ENCODE results near the gene SERPINE3. TPM values are rescaled to one million over a fixed set of nuclear protein-coding genes. Genes with fewer than 3 reads are reported as not detected.

The SERPINE3 gene
- total RNA-seq, 4 donors from 2014 or later: not detected

- Histone ChIP-seq H3K27me3 (no peaks in the 10 kb centered on the region), H3K4me1 (no peaks in the 10 kb centered on the region), H3K4me3 (replicated peaks in 1 of 3) (no peak overlapping the region), H3K9me3 (no peaks in the 10 kb centered on the region), H3K36me3 (no peaks in the 10 kb centered on the region), H3K27ac (no peak overlapping the region)
- WGBS, 2 donors: 76 to 78% methylated on average over 2 of the region's 2 CpGs
- intact Hi-C loops (cut with DNase I): no loop called here
- DNase-seq: no peak
- TF ChIP-seq POLR2A (IDR thresholded peaks at IDR 0.05): no peak
- TF ChIP-seq CTCF (IDR thresholded peaks at IDR 0.05): no peak
These were observed 36.4 kb upstream of the SERPINE3 start for GRCh38 chr13:51303063-51303552.

- intact Hi-C loops (cut with DNase I): no loop called here
- Histone ChIP-seq H3K27ac (no peak overlapping the region), H3K4me1 (no peaks in the 10 kb centered on the region), H3K27me3 (no peaks in the 10 kb centered on the region), H3K9me3 (no peaks in the 10 kb centered on the region), H3K4me3 (replicated peaks in 1 of 3) (no peak overlapping the region), H3K36me3 (no peaks in the 10 kb centered on the region)
- DNase-seq: no peak
- TF ChIP-seq POLR2A (IDR thresholded peaks at IDR 0.05) (no peak), CTCF (IDR thresholded peaks at IDR 0.05) (no peak)
These were observed 35.6 kb upstream of the SERPINE3 start for GRCh38 chr13:51303882-51304281.

- Histone ChIP-seq H3K4me1 (no peaks in the 10 kb centered on the region), H3K9me3 (no peaks in the 10 kb centered on the region), H3K27ac (no peak overlapping the region), H3K36me3 (no peaks in the 10 kb centered on the region), H3K4me3 (replicated peaks in 1 of 3) (no peak overlapping the region), H3K27me3 (no peaks in the 10 kb centered on the region)
- intact Hi-C loops (cut with DNase I): no loop called here
- DNase-seq: no peak
- no peak for TF ChIP-seq CTCF (IDR thresholded peaks at IDR 0.05)
- TF ChIP-seq POLR2A (IDR thresholded peaks at IDR 0.05): no peak
- 76 to 87% methylated on average over 7 of the region's 7 CpGs for WGBS, 2 donors
These were observed 34.1 kb upstream of the SERPINE3 start for GRCh38 chr13:51305271-51305967.

GRCh38 chr13:51308781-51309180, 30.7 kb upstream of the SERPINE3 start:
- Histone ChIP-seq H3K27me3 (no peaks in the 10 kb centered on the region), H3K27ac (no peak overlapping the region), H3K4me3 (replicated peaks in 1 of 3) (no peak overlapping the region), H3K36me3 (no peaks in the 10 kb centered on the region), H3K4me1 (no peaks in the 10 kb centered on the region), H3K9me3 (no peaks in the 10 kb centered on the region)
- 65 to 70% methylated on average over 6 of the region's 6 CpGs for WGBS, 2 donors
- intact Hi-C loops (cut with DNase I): no loop called here
- DNase-seq: no peak
- TF ChIP-seq CTCF (IDR thresholded peaks at IDR 0.05) (no peak), POLR2A (IDR thresholded peaks at IDR 0.05) (no peak)

- Histone ChIP-seq H3K27me3 (no peaks in the 10 kb centered on the region), H3K27ac (no peak overlapping the region), H3K4me3 (replicated peaks in 1 of 3) (no peak overlapping the region), H3K36me3 (no peaks in the 10 kb centered on the region), H3K9me3 (no peaks in the 10 kb centered on the region), H3K4me1 (peaks cover 0 to 4% of the 10 kb centered on the region in 2 donors)
- intact Hi-C loops (cut with DNase I): no loop called here
- DNase-seq: no peak
- WGBS, 2 donors: 90 to 100% methylated on average over 2 of the region's 2 CpGs
- TF ChIP-seq CTCF (IDR thresholded peaks at IDR 0.05) (no peak), POLR2A (IDR thresholded peaks at IDR 0.05) (no peak)
These were observed 28.3 kb upstream of the SERPINE3 start for GRCh38 chr13:51311231-51311630.

All from thyroid gland (tissue), 4 donors.